HFF-Myc (cell line): Measurements from ENCODE around the gene KLHL29.

Experiments
- DNase-seq: peaks from one replicate; pipeline ENCODE4 v3.0.0-alpha.2; 2011; ENCODE audit warnings: low read depth; ENCODE audit errors: extremely low read depth
- H3K4me3 ChIP-seq: replicated peaks from 2 replicates; pipeline ENCODE4 v1.5.1; 2011; ENCODE audit warnings: low read depth, mild to moderate bottlenecking, control low read depth, low read length
- TF ChIP-seq, protein P1 (sequence below): IDR thresholded peaks from 2 replicates; pipeline ENCODE4 v1.5.1; 2012; ENCODE audit warnings: mild to moderate bottlenecking, low read depth, low read length, control low read depth; ENCODE audit errors: missing control alignments

KLHL29 gene

DNA sequence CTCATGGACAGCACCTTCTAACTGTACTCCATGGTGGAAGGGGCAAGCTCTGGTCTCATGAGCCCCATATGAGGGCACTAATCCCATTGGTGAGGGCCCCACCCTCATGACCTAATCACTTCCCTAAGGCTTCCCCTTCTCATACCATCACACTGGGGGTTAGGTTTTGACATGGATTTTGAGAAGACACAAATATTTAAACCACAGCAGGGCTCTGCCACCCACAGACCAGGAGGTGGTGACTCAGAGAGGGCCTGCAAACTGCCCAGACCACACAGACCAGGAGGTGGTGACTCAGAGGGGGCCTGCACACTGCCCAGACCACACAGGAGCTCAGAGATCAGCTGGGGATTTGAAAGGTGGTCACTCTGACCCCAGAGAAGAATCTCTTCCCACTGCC is 222.0 kb downstream of the KLHL29 start:
- TF ChIP-seq, protein P1, sequence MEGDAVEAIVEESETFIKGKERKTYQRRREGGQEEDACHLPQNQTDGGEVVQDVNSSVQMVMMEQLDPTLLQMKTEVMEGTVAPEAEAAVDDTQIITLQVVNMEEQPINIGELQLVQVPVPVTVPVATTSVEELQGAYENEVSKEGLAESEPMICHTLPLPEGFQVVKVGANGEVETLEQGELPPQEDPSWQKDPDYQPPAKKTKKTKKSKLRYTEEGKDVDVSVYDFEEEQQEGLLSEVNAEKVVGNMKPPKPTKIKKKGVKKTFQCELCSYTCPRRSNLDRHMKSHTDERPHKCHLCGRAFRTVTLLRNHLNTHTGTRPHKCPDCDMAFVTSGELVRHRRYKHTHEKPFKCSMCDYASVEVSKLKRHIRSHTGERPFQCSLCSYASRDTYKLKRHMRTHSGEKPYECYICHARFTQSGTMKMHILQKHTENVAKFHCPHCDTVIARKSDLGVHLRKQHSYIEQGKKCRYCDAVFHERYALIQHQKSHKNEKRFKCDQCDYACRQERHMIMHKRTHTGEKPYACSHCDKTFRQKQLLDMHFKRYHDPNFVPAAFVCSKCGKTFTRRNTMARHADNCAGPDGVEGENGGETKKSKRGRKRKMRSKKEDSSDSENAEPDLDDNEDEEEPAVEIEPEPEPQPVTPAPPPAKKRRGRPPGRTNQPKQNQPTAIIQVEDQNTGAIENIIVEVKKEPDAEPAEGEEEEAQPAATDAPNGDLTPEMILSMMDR, result no peak
- no peak overlapping the region for H3K4me3 ChIP-seq

GRCh38 chr2:23607925-23608324 is 222.9 kb downstream of the KLHL29 start:
- no peak overlapping the region for H3K4me3 ChIP-seq
- TF ChIP-seq, protein P1, result no peak
- DNase-seq, result no peak

More for the DNA sequence above, 222.0 kb downstream of the KLHL29 start:
- DNase-seq, result no peak

DNA sequence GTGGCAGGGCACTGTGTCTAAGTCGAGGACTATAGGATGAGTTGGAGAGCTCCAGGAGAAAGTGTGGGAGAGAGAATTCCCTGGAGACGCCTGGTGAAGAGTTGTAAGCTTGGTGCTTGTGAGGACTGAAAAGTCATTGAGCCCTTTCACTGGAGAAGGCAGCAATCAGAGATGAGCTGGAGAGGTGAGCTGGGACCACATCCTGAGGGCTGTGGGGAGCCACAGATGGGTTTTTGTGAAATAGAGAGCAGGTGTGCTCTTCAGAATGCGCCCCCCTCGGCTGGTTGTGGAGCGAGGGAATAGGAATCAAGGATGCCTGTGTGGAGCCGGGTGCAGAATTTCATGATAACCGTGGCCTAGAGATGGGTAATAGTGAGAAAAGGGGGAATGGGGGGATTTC is 224.3 kb downstream of the KLHL29 start:
- no peak overlapping the region for H3K4me3 ChIP-seq
- TF ChIP-seq, protein P1, result no peak
- DNase-seq, result no peak

- no peak overlapping the region for H3K4me3 ChIP-seq
- DNase-seq, result no peak
- TF ChIP-seq, protein P1, result no peak
Observed at GRCh38 chr2:23611839-23612238, 226.9 kb downstream of the KLHL29 start.

- H3K4me3 ChIP-seq, result no peak overlapping the region
- no peak for DNase-seq
- TF ChIP-seq, protein P1, result no peak
Observed at GRCh38 chr2:23614701-23615100, 229.7 kb downstream of the KLHL29 start.

DNA sequence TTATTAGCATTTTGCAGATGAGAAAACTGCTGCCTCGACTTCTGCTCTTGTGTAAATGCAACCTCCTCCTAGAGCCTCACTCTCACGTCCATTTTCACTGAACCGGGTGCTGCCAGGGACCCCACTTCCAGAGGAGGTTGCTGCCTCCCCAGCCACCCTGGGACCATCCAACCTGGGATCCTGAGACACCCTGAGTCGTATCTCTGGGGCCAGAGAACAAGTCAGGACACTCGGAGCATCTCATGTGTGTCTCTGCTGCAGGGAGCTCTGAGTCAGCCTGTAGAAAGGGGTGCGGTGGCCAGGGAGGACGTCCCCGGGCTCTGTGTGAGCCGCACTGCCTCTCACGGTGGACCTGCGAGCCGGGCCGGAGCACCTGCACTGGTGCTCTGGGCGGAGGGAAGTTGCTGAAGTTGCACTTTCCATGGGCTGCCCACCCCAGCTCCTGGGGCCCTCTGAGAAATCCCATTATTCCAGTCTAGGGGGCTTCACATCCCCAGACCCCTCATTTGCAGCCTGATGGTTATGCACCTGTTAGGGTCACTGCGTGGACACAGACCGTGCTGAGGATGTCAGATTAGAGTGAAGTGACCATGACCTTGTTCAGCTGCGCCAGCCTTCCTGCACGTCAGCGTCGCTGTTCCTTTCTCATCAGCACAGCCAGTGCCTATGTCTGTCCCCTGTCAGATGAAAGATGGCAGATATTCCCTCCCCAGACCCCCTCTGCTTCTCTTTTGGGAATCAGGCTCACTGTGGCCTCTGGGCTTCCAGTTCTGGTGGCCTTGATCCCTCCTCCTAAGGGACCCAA is 230.4 kb downstream of the KLHL29 start:
- no peak overlapping the region for H3K4me3 ChIP-seq
- no peak for DNase-seq
- TF ChIP-seq, protein P1, result no peak
